Activated CD4-positive, alpha-beta T cell treated with anti-CD3 and anti-CD28 coated beads, Interleukin-2, amount 50 U/mL, for 48 hours (primary cell): ENCODE data around the gene TSGA10IP.

Source experiments
- DNase-seq, 2 experiments: peaks; one replicate each; pipeline ENCODE4 v3.0.0-alpha.2; 2020

The TSGA10IP gene

DNA sequence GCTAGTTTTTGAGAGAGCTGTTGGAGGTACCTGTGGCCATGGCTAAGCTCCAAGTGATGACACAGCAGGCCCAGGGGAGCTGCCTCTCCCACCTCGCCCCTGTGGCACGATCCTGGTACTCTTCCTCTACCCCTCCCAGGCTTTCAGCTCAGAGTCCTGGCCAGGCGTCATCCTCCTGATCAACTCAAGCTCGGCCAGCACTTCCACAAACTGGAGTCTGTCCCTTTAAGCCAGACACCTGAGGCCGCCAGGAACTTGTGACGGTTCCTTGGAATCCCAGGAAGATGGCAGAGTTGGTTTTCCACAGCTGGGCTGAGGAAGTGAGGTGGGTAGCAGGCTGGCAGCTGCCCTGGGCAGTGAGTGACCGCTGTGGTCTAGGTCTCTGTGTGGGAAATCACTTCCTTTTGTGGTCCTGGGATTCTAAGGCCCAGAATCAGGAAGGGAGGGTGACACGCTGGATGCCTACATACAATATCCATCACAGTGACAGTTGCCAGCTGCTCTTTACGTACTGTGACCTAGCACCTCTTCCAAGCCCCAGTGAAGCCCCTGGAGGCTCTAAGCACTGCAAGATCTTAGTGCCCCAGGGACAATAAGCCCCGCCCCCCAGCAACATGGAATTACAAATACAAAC lies 63.3 kb downstream of the TSGA10IP start:
- DNase-seq, result no peak
